SK-N-SH (cell line): ENCODE results near the gene TMEM168. TPM values are rescaled to one million over a fixed set of nuclear protein-coding genes. Genes with fewer than 3 reads are reported as not detected.

Experiments used
- CTCF ChIA-PET: fragments of 300-600, 350-600 bp; formaldehyde crosslinking; extraction: SDS; loops from one replicate; lab custom pipeline; 2021; lab: Yijun Ruan, JAX
- POLR2A ChIA-PET: fragments of 350-600 bp; sonication (Branson Sonifier 250); formaldehyde crosslinking; extraction: SDS; loops from one replicate; lab custom pipeline; 2020; ENCODE audit warnings: antibody characterized with exemption, inconsistent platforms; lab: Yijun Ruan, JAX
- DNase-seq: peaks from one replicate; pipeline ENCODE4 v3.0.0; 2012
- H2AFZ ChIP-seq: fragments of 200-600 bp; sonication (generic); 2 replicates; pipeline ENCODE4 v1.8.1; 2016; ENCODE audit warnings: antibody characterized with exemption, mild to moderate bottlenecking, low read depth
- H3F3A ChIP-seq: fragments of 200-600 bp; sonication (generic); replicated peaks from 2 replicates; pipeline ENCODE3; 2016; ENCODE audit warnings: antibody characterized with exemption, mild to moderate bottlenecking; ENCODE audit not compliant: insufficient read depth
- H3K27ac ChIP-seq, 2 experiments: fragments of 200-500 bp in 1 of 2; fragments of 200-600 bp in 1 of 2; sonication (Bioruptor generic) in 1 of 2; sonication (generic), shearing (Covaris generic) in 1 of 2; 2 replicates each; pipeline versions ENCODE4 v1.5.1 to v1.6.1; 2014 to 2016; ENCODE audit warnings: low read depth in 2 of 2, inconsistent platforms in 1 of 2, low read length in 1 of 2, mild to moderate bottlenecking in 1 of 2, mixed read lengths in 1 of 2
- H3K27me3 ChIP-seq: fragments of 200-600 bp; sonication (generic), shearing (Covaris generic); 2 replicates; pipeline ENCODE4 v1.6.1; 2016; ENCODE audit warnings: mixed run types; ENCODE audit not compliant: insufficient read depth
- H3K36me3 ChIP-seq, 2 experiments: fragments of 200-500 bp in 1 of 2; fragments of 200-600 bp in 1 of 2; sonication (Bioruptor generic) in 1 of 2; sonication (generic) in 1 of 2; replicated peaks in 1 of 2; 2 replicates each; pipeline versions ENCODE3 to v1.5.1; 2014 to 2016; ENCODE audit warnings: low read length in 1 of 2, mild to moderate bottlenecking in 1 of 2; ENCODE audit not compliant: insufficient read depth in 2 of 2, control insufficient read depth in 1 of 2
- H3K4me1 ChIP-seq, 2 experiments: fragments of 200-500 bp in 1 of 2; fragments of 200-600 bp in 1 of 2; sonication (Bioruptor generic) in 1 of 2; sonication (generic), shearing (Covaris generic) in 1 of 2; 2 replicates each; pipeline versions ENCODE4 v1.5.1 to v1.6.1; 2014 to 2016; ENCODE audit warnings: low read depth in 1 of 2, low read length in 1 of 2, mixed run types in 1 of 2; ENCODE audit not compliant: insufficient read depth in 2 of 2, control insufficient read depth in 1 of 2
- H3K4me2 ChIP-seq: fragments of 200-600 bp; sonication (generic), shearing (Covaris generic); 2 replicates; pipeline ENCODE4 v1.6.1; 2017; ENCODE audit warnings: mixed run types
- H3K4me3 ChIP-seq, 2 experiments: fragments of 200-500 bp in 1 of 2; fragments of 200-600 bp in 1 of 2; sonication (Bioruptor generic) in 1 of 2; sonication (generic), shearing (Covaris generic) in 1 of 2; 2 replicates each; pipeline versions ENCODE4 v1.5.1 to v1.8.1; 2014 to 2016; ENCODE audit warnings: low read depth in 2 of 2, inconsistent platforms in 1 of 2, low read length in 1 of 2, mild to moderate bottlenecking in 1 of 2, mixed read lengths in 1 of 2, moderate library complexity in 1 of 2
- H3K79me2 ChIP-seq: fragments of 200-600 bp; sonication (generic); 2 replicates; pipeline ENCODE4 v1.8.1; 2017; ENCODE audit warnings: mild to moderate bottlenecking; ENCODE audit not compliant: insufficient read depth
- H3K9ac ChIP-seq: fragments of 200-600 bp; sonication (generic); 2 replicates; pipeline ENCODE4 v1.6.1; 2017; ENCODE audit warnings: mixed run types
- H3K9me2 ChIP-seq: fragments of 200-600 bp; sonication (generic); 2 replicates; pipeline ENCODE4 v1.6.1; 2017; ENCODE audit warnings: mixed run types
- H3K9me3 ChIP-seq: fragments of 200-600 bp; sonication (generic); 2 replicates; pipeline ENCODE4 v1.6.1; 2017; ENCODE audit warnings: mixed run types, mild to moderate bottlenecking, moderate library complexity
- H4K20me1 ChIP-seq: fragments of 200-600 bp; sonication (generic); 2 replicates; pipeline ENCODE4 v1.6.1; 2017; ENCODE audit warnings: mild to moderate bottlenecking, mixed run types; ENCODE audit not compliant: insufficient read depth
- CTCF ChIP-seq: fragments of 200-600 bp; sonication (generic); IDR thresholded peaks from 2 replicates; pipeline ENCODE4 v1.6.1; 2017; ENCODE audit warnings: antibody characterized with exemption, mild to moderate bottlenecking, moderate library complexity
- ELF1 ChIP-seq: IDR thresholded peaks from 2 replicates; pipeline ENCODE4 v1.4.0; 2012
- FOXJ3 ChIP-seq: sonication (generic); formaldehyde crosslinking; IDR thresholded peaks from 2 replicates; pipeline ENCODE4 v1.5.1; 2020; ENCODE audit warnings: mild to moderate bottlenecking, missing genetic modification reagents
- GATA2 ChIP-seq: sonication (generic); formaldehyde crosslinking; IDR thresholded peaks from 2 replicates; pipeline ENCODE4 v1.5.0; 2020; ENCODE audit warnings: mild to moderate bottlenecking, missing genetic modification reagents
- JUND ChIP-seq: IDR thresholded peaks from 2 replicates; pipeline ENCODE4 v1.4.0; 2012
- MAX ChIP-seq: IDR thresholded peaks from 2 replicates; pipeline ENCODE4 v1.4.0; 2012; ENCODE audit warnings: low read depth
- NRF1 ChIP-seq: IDR thresholded peaks from 2 replicates; pipeline ENCODE4 v1.6.1; 2012; ENCODE audit warnings: low read depth, mild to moderate bottlenecking, low read length
- PBX3 ChIP-seq: IDR thresholded peaks from 2 replicates; pipeline ENCODE4; 2012
- POLR2AphosphoS5 ChIP-seq: IDR thresholded peaks from 2 replicates; pipeline ENCODE4 v1.6.1; 2012; ENCODE audit warnings: low read depth, low read length
- RAD21 ChIP-seq: IDR thresholded peaks from 2 replicates; pipeline ENCODE4 v1.6.1; 2012; ENCODE audit warnings: mild to moderate bottlenecking, low read length
- RFX5 ChIP-seq: IDR thresholded peaks from 2 replicates; pipeline ENCODE4 v1.6.1; 2012; ENCODE audit warnings: mild to moderate bottlenecking, improper control_type of control experiment, low read length
- SMC3 ChIP-seq: IDR thresholded peaks from 2 replicates; pipeline ENCODE4 v1.6.1; 2012; ENCODE audit warnings: low read depth, low read length, improper control_type of control experiment
- USF2 ChIP-seq: fragments of 150-350 bp; IDR thresholded peaks from 2 replicates; pipeline ENCODE4 v1.6.1; 2017; ENCODE audit warnings: antibody characterized with exemption, low read length, low read depth, borderline replicate concordance
- WGBS: methylation state at CpG from one replicate; pipeline ENCODE4 v1.1.6; 2017; ENCODE audit warnings: low lambda C conversion rate; 5-methylcytosine and 5-hydroxymethylcytosine counted together
- polyA plus RNA-seq, 3 experiments: library from polyadenylated mRNA; depleted of rRNA; stranded (reverse); fragments of >200 nt; gene quantifications; 2 replicates each; pipeline ENCODE4 v1.2.3, GENCODE V29; 2012

Gene TMEM168
- polyA plus RNA-seq, 1 of the 3 experiments (the other 2 are of a cell fraction): 32.2 TPM

GRCh38 chr7:112771166-112771565 is 19.0 kb downstream of the TMEM168 start (continued):
- TF ChIP-seq CTCF (no peak), JUND (no peak), SMC3 (no peak), NRF1 (no peak), PBX3 (no peak), USF2 (no peak), GATA2 (no peak)

- 98% methylated on average over 4 of the region's 4 CpGs for WGBS
- H2AFZ ChIP-seq: no peak overlapping the region
- H3F3A ChIP-seq: no peaks in the 10 kb centered on the region
- no peak overlapping the region; a peak in 1 of 4 replicates for H3K27ac ChIP-seq
- no peaks in the 10 kb centered on the region for H3K79me2 ChIP-seq
- no peaks in the 10 kb centered on the region for H4K20me1 ChIP-seq
- ChIA-PET CTCF (interaction anchor here (0.7 to 1.5 kb wide), 2 partner anchors 20 to 1004 kb away, joined by 3 to 4 read pairs; partner anchors contain the start of gene TMEM168), POLR2A (no interaction called here)
- no peak overlapping the region for H3K4me3 ChIP-seq
- H3K9me2 ChIP-seq: no peaks in the 10 kb centered on the region
- no peaks in the 10 kb centered on the region; the same call in 1 of the 2 replicates for H3K9me3 ChIP-seq
- no peak for DNase-seq
- H3K4me1 ChIP-seq: peaks cover 0 to 11% of the 10 kb centered on the region in 2 experiments; a peak in 2 of 4 replicates
- TF ChIP-seq RFX5 (no peak), RAD21 (no peak), MAX (no peak), ELF1 (no peak), PBX3 (no peak), POLR2AphosphoS5 (no peak), SMC3 (no peak), FOXJ3 (CRISPR knock-in tag) (no peak), JUND (no peak)
- no peak overlapping the region for H3K9ac ChIP-seq
- peaks cover 26 to 32% of the 10 kb centered on the region in 2 experiments for H3K36me3 ChIP-seq
- H3K27me3 ChIP-seq: no peaks in the 10 kb centered on the region
- H3K4me2 ChIP-seq: no peak overlapping the region
Measured at GRCh38 chr7:112770051-112770450, 20.1 kb downstream of the TMEM168 start.
